ENCODE results near the gene UBC. TPM values are rescaled to one million over a fixed set of nuclear protein-coding genes. Genes with fewer than 3 reads are reported as not detected.

Gene UBC
- total RNA-seq: 835 and 955 TPM in 2 replicates

DNA sequence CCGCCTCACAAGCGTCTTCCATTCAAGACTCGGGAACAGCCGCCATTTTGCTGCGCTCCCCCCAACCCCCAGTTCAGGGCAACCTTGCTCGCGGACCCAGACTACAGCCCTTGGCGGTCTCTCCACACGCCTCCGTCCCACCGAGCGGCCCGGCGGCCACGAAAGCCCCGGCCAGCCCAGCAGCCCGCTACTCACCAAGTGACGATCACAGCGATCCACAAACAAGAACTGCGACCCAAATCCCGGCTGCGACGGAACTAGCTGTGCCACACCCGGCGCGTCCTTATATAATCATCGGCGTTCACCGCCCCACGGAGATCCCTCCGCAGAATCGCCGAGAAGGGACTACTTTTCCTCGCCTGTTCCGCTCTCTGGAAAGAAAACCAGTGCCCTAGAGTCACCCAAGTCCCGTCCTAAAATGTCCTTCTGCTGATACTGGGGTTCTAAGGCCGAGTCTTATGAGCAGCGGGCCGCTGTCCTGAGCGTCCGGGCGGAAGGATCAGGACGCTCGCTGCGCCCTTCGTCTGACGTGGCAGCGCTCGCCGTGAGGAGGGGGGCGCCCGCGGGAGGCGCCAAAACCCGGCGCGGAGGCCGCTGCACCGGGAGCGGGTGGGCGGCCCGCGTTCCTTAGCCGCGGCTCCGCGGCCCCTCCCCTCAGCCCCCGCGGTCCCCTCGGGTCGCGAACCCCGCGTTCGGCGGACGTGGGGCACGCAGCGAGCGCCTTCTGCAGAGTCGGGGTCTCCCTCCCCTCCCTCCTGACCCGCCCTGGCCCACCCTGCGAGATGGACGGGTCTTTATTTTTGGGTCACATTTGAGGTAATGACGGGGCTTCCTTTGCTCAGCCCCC, at the start of gene UBC:
TSS of gene UBC (minus strand) at position 259 of the 847 bp plus-strand sequence. CDS start 879 bp downstream, outside the sequence.

DNA sequence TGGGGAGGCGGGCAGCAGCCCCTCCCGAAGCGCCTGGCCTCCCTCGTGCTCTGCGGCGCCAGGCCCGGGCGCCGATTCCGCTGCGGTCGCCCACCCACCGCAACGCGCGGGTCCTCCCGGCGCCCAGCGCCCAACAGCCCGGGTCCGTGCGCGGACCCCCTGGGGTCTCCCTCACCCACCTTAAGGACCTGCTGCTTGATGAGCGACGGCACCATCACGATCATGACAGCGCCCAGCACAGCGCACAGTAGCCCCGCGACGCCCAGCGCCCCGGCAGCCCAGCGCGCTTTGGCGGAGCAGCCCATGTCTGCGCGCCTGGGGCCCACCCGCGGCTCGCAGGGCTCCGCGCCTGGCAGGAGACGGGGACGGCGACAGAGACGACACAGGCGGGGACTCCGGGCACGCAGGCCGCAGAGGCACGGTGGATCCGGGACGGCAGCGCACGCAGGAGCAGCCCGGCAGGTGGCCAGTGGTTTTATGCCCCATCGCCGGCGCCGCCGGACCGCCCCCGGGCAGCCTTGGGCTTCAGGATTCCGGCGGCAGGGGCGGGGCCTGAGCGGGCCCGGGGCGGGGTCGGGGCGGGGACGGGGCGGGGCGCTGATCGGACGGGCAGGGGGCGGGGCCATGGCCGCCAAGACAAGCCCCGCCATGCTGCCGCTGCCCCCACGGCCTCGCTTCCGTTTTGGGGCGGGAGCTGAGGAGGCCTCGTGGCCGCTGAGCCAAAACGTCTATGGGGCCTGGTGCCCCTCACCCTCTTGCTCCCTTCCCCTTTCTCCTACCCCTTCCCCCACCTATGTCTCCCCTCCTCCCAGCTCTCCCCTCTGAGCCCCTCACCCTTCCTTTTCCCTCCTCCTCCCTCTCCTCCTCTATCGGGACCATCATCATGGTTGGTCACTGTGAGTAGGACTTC, 50.8 kb downstream of the UBC start, which contains the start of gene SCARB1:
TSS of gene SCARB1 (minus strand) at position 449 of the 910 bp plus-strand sequence. CDS start at position 305, 144 bp downstream.

Other genes starting within 250 kb of the UBC start
- 33.3 and 56.7 TPM in 2 replicates for gene SCARB1, start 50.8 kb downstream of the UBC start, total RNA-seq
- gene DHX37, start 74.5 kb upstream of the UBC start, total RNA-seq: 9.5 and 17.4 TPM in 2 replicates
- gene BRI3BP, start 79.0 kb upstream of the UBC start, total RNA-seq: 1.6 and 2.2 TPM in 2 replicates
- 11.4 and 27.2 TPM in 2 replicates for gene AACS, start 150.8 kb upstream of the UBC start, total RNA-seq